Thymus (tissue), 11 donors: ENCODE data around the gene PLEKHM1. TPM values are rescaled to one million over a fixed set of nuclear protein-coding genes. Genes with fewer than 3 reads are reported as not detected.
"Not testable (repeated sequence)": the region's sequence is repeated elsewhere in the genome, so short reads cannot be mapped to it uniquely, and the experiment has no call there.

Experiments
- DNase-seq, 9 donors: peaks; one replicate each; pipeline ENCODE4 v3.0.0-alpha.2; 2013; ENCODE audit warnings: low spot score in 9 of 9, low read depth in 6 of 9, missing footprints in 1 of 9
- H3K27ac ChIP-seq, 2 donors: one replicate each; pipeline ENCODE4 v1.5.1; 2013; ENCODE audit warnings: control low read depth in 1 of 2, low read depth in 1 of 2, low read length in 1 of 2, mild to moderate bottlenecking in 1 of 2, moderate library complexity in 1 of 2
- H3K27me3 ChIP-seq, 2 donors: one replicate each; pipeline ENCODE4 v1.5.1; 2013; ENCODE audit warnings: low read length in 1 of 2; ENCODE audit not compliant: control insufficient read depth in 2 of 2, insufficient read depth in 1 of 2
- H3K36me3 ChIP-seq, 2 donors: one replicate each; pipeline ENCODE4 v1.5.1; 2013; ENCODE audit warnings: low read length in 1 of 2, mild to moderate bottlenecking in 1 of 2, moderate library complexity in 1 of 2; ENCODE audit not compliant: control insufficient read depth in 2 of 2, insufficient read depth in 2 of 2
- H3K4me1 ChIP-seq, 2 donors: one replicate each; pipeline ENCODE4 v1.5.1; 2013; ENCODE audit warnings: low read length in 2 of 2; ENCODE audit not compliant: control insufficient read depth in 2 of 2, insufficient read depth in 2 of 2
- H3K4me3 ChIP-seq, 2 donors: one replicate each; pipeline ENCODE4 v1.5.1; 2013; ENCODE audit warnings: low read length in 2 of 2, control low read depth in 1 of 2, mild to moderate bottlenecking in 1 of 2
- H3K9me3 ChIP-seq, 2 donors: one replicate each; pipeline ENCODE4 v1.5.1; 2013; ENCODE audit warnings: low read length in 1 of 2, mild to moderate bottlenecking in 1 of 2; ENCODE audit not compliant: control insufficient read depth in 2 of 2, insufficient read depth in 1 of 2
- WGBS: extraction: QIAGEN DNeasy Blood & Tissue Kit; methylation state at CpG from one replicate; pipeline ENCODE4 v1.1.7; 2013; 5-methylcytosine and 5-hydroxymethylcytosine counted together
- polyA plus RNA-seq: library from polyadenylated mRNA; stranded (reverse); fragments of 200-250 nt; gene quantifications from one replicate; pipeline ENCODE4 v1.2.3, GENCODE V29; 2013
- total RNA-seq: library from RNA; stranded (reverse); fragments of 120-200 nt; gene quantifications from one replicate; pipeline ENCODE4 v1.2.4, GENCODE V29; 2013
- donor health status: healthy.

Gene PLEKHM1
- total and polyA plus RNA-seq, 2 donors, result 18.1 to 22.9 TPM

GRCh38 chr17:45444856-45445820, 45.4 kb downstream of the PLEKHM1 start:
- H3K4me1 ChIP-seq, result peaks cover 15 to 33% of the 10 kb centered on the region in 2 donors
- not testable (repeated sequence) for H3K27ac ChIP-seq, H3K4me3 ChIP-seq, H3K9me3 ChIP-seq, DNase-seq, H3K27me3 ChIP-seq
- H3K36me3 ChIP-seq, result peaks cover 14 to 27% of the 10 kb centered on the region in 2 donors
- WGBS, result 95% methylated on average over 21 of the region's 21 CpGs

GRCh38 chr17:45444301-45444700, 46.2 kb downstream of the PLEKHM1 start:
- not testable (repeated sequence) for H3K27me3 ChIP-seq, H3K4me3 ChIP-seq, H3K9me3 ChIP-seq, DNase-seq, H3K27ac ChIP-seq
- WGBS, result 90% methylated on average over 10 of the region's 10 CpGs
- Histone ChIP-seq H3K36me3 (peaks cover 13 to 25% of the 10 kb centered on the region in 2 donors), H3K4me1 (peaks cover 16 to 41% of the 10 kb centered on the region in 2 donors)

- WGBS, result 96% methylated on average over 10 of the region's 10 CpGs
- H3K4me3 ChIP-seq, H3K27me3 ChIP-seq, H3K27ac ChIP-seq, DNase-seq, H3K9me3 ChIP-seq: not testable (repeated sequence)
- Histone ChIP-seq H3K36me3 (peaks cover 18 to 32% of the 10 kb centered on the region in 2 donors), H3K4me1 (peaks cover 16 to 45% of the 10 kb centered on the region in 2 donors)
Measured at GRCh38 chr17:45443371-45444260, 46.9 kb downstream of the PLEKHM1 start.

GRCh38 chr17:45441526-45442310, 48.8 kb downstream of the PLEKHM1 start:
- WGBS, result 87% methylated on average over 14 of the region's 14 CpGs
- H3K9me3 ChIP-seq, result no peaks in the 10 kb centered on the region
- no peak overlapping the region for H3K4me3 ChIP-seq
- peaks cover 27 to 39% of the 10 kb centered on the region in 2 donors for H3K36me3 ChIP-seq
- peak overlapping the region in 1 of 2 donors; percentile 88 for H3K27ac ChIP-seq
- peak in 1 of 9 donors; percentile 8 for DNase-seq
- peaks cover 16 to 51% of the 10 kb centered on the region in 2 donors for H3K4me1 ChIP-seq
- no peaks in the 10 kb centered on the region for H3K27me3 ChIP-seq

GRCh38 chr17:45440839-45441515, 49.5 kb downstream of the PLEKHM1 start:
- H3K9me3 ChIP-seq, H3K27me3 ChIP-seq: not testable (repeated sequence)
- Histone ChIP-seq H3K27ac (peak overlapping the region in 1 of 2 donors; percentile 88), H3K4me1 (peaks cover 16 to 54% of the 10 kb centered on the region in 2 donors), H3K36me3 (peaks cover 34 to 44% of the 10 kb centered on the region in 2 donors), H3K4me3 (peak overlapping the region in 1 of 2 donors; percentile 12)
- WGBS, result 3% methylated on average over 7 of the region's 7 CpGs
- peak in 6 of 9 donors; percentile 50 to 89 (median 74) for DNase-seq

GRCh38 chr17:45440161-45440778, 50.3 kb downstream of the PLEKHM1 start:
- Histone ChIP-seq H3K4me1 (peaks cover 16 to 58% of the 10 kb centered on the region in 2 donors), H3K4me3 (peak overlapping the region in 1 of 2 donors; percentile 12), H3K27me3 (no peaks in the 10 kb centered on the region), H3K36me3 (peaks cover 37 to 38% of the 10 kb centered on the region in 2 donors), H3K9me3 (no peaks in the 10 kb centered on the region), H3K27ac (peak overlapping the region in 1 of 2 donors; percentile 88)
- 57% methylated on average over 10 of the region's 10 CpGs for WGBS
- DNase-seq, result peak in 2 of 9 donors; percentile 39 to 65

- H3K36me3 ChIP-seq, result peaks cover 31 to 36% of the 10 kb centered on the region in 2 donors
- no peak overlapping the region for H3K4me3 ChIP-seq
- H3K9me3 ChIP-seq, result no peaks in the 10 kb centered on the region
- H3K27me3 ChIP-seq, result no peaks in the 10 kb centered on the region
- H3K27ac ChIP-seq, result peak overlapping the region in 1 of 2 donors; percentile 7
- peaks cover 16 to 63% of the 10 kb centered on the region in 2 donors for H3K4me1 ChIP-seq
- peak in 1 of 9 donors; percentile 6 for DNase-seq
- 91% methylated on average over 11 of the region's 11 CpGs for WGBS
Measured at GRCh38 chr17:45438931-45439610, 51.5 kb downstream of the PLEKHM1 start.
